Measurements from ENCODE around the gene PRKAA1.
"Not testable (repeated sequence)": the region's sequence is repeated elsewhere in the genome, so short reads cannot be mapped to it uniquely, and the experiment has no call there.

Gene PRKAA1

GRCh38 chr5:40788941-40789340, 9.2 kb downstream of the PRKAA1 start:
- not testable (repeated sequence) for H3K9ac ChIP-seq (ENCODE audit: low read depth, low read length, poor library complexity); H4K91ac ChIP-seq (ENCODE audit: low read depth, low read length, poor library complexity); H2BK120ac ChIP-seq (ENCODE audit: low read depth, low read length); H3K27ac ChIP-seq (replicated peaks; ENCODE audit: low read length); H3K4me3 ChIP-seq (ENCODE audit: low read length in 2 of 2); H3K79me1 ChIP-seq (ENCODE audit: low read depth, low read length); H3K18ac ChIP-seq (ENCODE audit: low read length); H2BK15ac ChIP-seq (ENCODE audit: low read length); H2AK5ac ChIP-seq (ENCODE audit: low read depth, low read length); H2BK5ac ChIP-seq (ENCODE audit: low read length); H3K14ac ChIP-seq (ENCODE audit: low read length); H2BK12ac ChIP-seq (ENCODE audit: low read length); DNase-seq (ENCODE audit: low spot score); H3K4me2 ChIP-seq (ENCODE audit: insufficient read depth, low read length, poor library complexity, severe bottlenecking); H2AFZ ChIP-seq (ENCODE audit: low read length); H3K36me3 ChIP-seq (replicated peaks in 1 of 2; ENCODE audit: control insufficient read depth in 2 of 2, insufficient read depth in 2 of 2, low read length in 2 of 2); H3K27me3 ChIP-seq (ENCODE audit: control insufficient read depth in 3 of 3, insufficient read depth in 3 of 3, low read depth in 1 of 3, low read length in 3 of 3); H3K23ac ChIP-seq (ENCODE audit: low read depth, low read length, poor library complexity); H3K4me1 ChIP-seq (ENCODE audit: control insufficient read depth in 2 of 2, insufficient read depth in 1 of 2, low read depth in 1 of 2, low read length in 2 of 2); H3K4ac ChIP-seq (ENCODE audit: low read length); H4K8ac ChIP-seq (ENCODE audit: low read depth, low read length)
- H3K9me3 ChIP-seq (replicated peaks in 1 of 2; ENCODE audit: control insufficient read depth in 2 of 2, insufficient read depth in 1 of 2, low read depth in 1 of 2, low read length in 2 of 2) = peaks cover 0 to 18% of the 10 kb centered on the region in 2 donors
- WGBS, 2 donors (ENCODE audit: extremely low coverage in 2 of 2, insufficient read length in 2 of 2, insufficient replicate concordance in 1 of 2) = no CpG with 5 or more reads among the region's 5 CpGs

GRCh38 chr5:40787986-40788385, 10.2 kb downstream of the PRKAA1 start:
- no peak overlapping the region for H3K23ac ChIP-seq (ENCODE audit: low read depth, low read length, poor library complexity)
- no peak overlapping the region for H2AK5ac ChIP-seq (ENCODE audit: low read depth, low read length)
- H3K4me1 ChIP-seq (ENCODE audit: control insufficient read depth in 2 of 2, insufficient read depth in 1 of 2, low read depth in 1 of 2, low read length in 2 of 2) = no peaks in the 10 kb centered on the region
- H4K8ac ChIP-seq (ENCODE audit: low read depth, low read length) = no peak overlapping the region
- no peaks in the 10 kb centered on the region for H3K27me3 ChIP-seq (ENCODE audit: control insufficient read depth in 3 of 3, insufficient read depth in 3 of 3, low read depth in 1 of 3, low read length in 3 of 3)
- H3K4ac ChIP-seq (ENCODE audit: low read length) = no peak overlapping the region
- H2BK12ac ChIP-seq (ENCODE audit: low read length) = no peak overlapping the region
- peaks cover 0 to 6% of the 10 kb centered on the region in 2 donors for H3K36me3 ChIP-seq (replicated peaks in 1 of 2; ENCODE audit: control insufficient read depth in 2 of 2, insufficient read depth in 2 of 2, low read length in 2 of 2)
- H4K91ac ChIP-seq (ENCODE audit: low read depth, low read length, poor library complexity) = no peak overlapping the region
- H2BK15ac ChIP-seq (ENCODE audit: low read length) = no peak overlapping the region
- H3K9me3 ChIP-seq (replicated peaks in 1 of 2; ENCODE audit: control insufficient read depth in 2 of 2, insufficient read depth in 1 of 2, low read depth in 1 of 2, low read length in 2 of 2) = peaks cover 0 to 18% of the 10 kb centered on the region in 2 donors
- no peak for DNase-seq (ENCODE audit: low spot score)
- no peak overlapping the region for H3K14ac ChIP-seq (ENCODE audit: low read length)
- WGBS, 2 donors (ENCODE audit: extremely low coverage in 2 of 2, insufficient read length in 2 of 2, insufficient replicate concordance in 1 of 2) = no CpG with 5 or more reads among the region's 1 CpG
- H2BK5ac ChIP-seq (ENCODE audit: low read length) = no peak overlapping the region
- no peak overlapping the region for H3K4me3 ChIP-seq (ENCODE audit: low read length in 2 of 2)
- no peak overlapping the region for H3K18ac ChIP-seq (ENCODE audit: low read length)
- H3K79me1 ChIP-seq (ENCODE audit: low read depth, low read length) = peaks cover 6% of the 10 kb centered on the region
- no peak overlapping the region for H3K27ac ChIP-seq (replicated peaks; ENCODE audit: low read length)
- H2AFZ ChIP-seq (ENCODE audit: low read length) = no peak overlapping the region
- no peak overlapping the region for H3K4me2 ChIP-seq (ENCODE audit: insufficient read depth, low read length, poor library complexity, severe bottlenecking)
- H2BK120ac ChIP-seq (ENCODE audit: low read depth, low read length) = no peak overlapping the region
- no peak overlapping the region for H3K9ac ChIP-seq (ENCODE audit: low read depth, low read length, poor library complexity)

GRCh38 chr5:40786664-40787063, 11.5 kb downstream of the PRKAA1 start:
- not testable (repeated sequence) for H3K9ac ChIP-seq (ENCODE audit: low read depth, low read length, poor library complexity); H3K4ac ChIP-seq (ENCODE audit: low read length); H2BK5ac ChIP-seq (ENCODE audit: low read length); H3K14ac ChIP-seq (ENCODE audit: low read length); H3K79me1 ChIP-seq (ENCODE audit: low read depth, low read length); H3K4me1 ChIP-seq (ENCODE audit: control insufficient read depth in 2 of 2, insufficient read depth in 1 of 2, low read depth in 1 of 2, low read length in 2 of 2); H3K4me2 ChIP-seq (ENCODE audit: insufficient read depth, low read length, poor library complexity, severe bottlenecking); H4K91ac ChIP-seq (ENCODE audit: low read depth, low read length, poor library complexity); H2BK12ac ChIP-seq (ENCODE audit: low read length); H3K27ac ChIP-seq (replicated peaks; ENCODE audit: low read length); H4K8ac ChIP-seq (ENCODE audit: low read depth, low read length); H3K27me3 ChIP-seq (ENCODE audit: control insufficient read depth in 3 of 3, insufficient read depth in 3 of 3, low read depth in 1 of 3, low read length in 3 of 3); H3K36me3 ChIP-seq (replicated peaks in 1 of 2; ENCODE audit: control insufficient read depth in 2 of 2, insufficient read depth in 2 of 2, low read length in 2 of 2); H2BK15ac ChIP-seq (ENCODE audit: low read length); H3K4me3 ChIP-seq (ENCODE audit: low read length in 2 of 2); H3K23ac ChIP-seq (ENCODE audit: low read depth, low read length, poor library complexity); H2BK120ac ChIP-seq (ENCODE audit: low read depth, low read length); H2AFZ ChIP-seq (ENCODE audit: low read length); DNase-seq (ENCODE audit: low spot score); H3K18ac ChIP-seq (ENCODE audit: low read length); H2AK5ac ChIP-seq (ENCODE audit: low read depth, low read length)
- no CpG with 5 or more reads among the region's 3 CpGs for WGBS, 2 donors (ENCODE audit: extremely low coverage in 2 of 2, insufficient read length in 2 of 2, insufficient replicate concordance in 1 of 2)
- H3K9me3 ChIP-seq (replicated peaks in 1 of 2; ENCODE audit: control insufficient read depth in 2 of 2, insufficient read depth in 1 of 2, low read depth in 1 of 2, low read length in 2 of 2) = peaks cover 0 to 18% of the 10 kb centered on the region in 2 donors

- Histone ChIP-seq H3K27ac (replicated peaks; ENCODE audit: low read length) (no peak overlapping the region), H4K91ac (ENCODE audit: low read depth, low read length, poor library complexity) (no peak overlapping the region), H2AK5ac (ENCODE audit: low read depth, low read length) (no peak overlapping the region), H3K14ac (ENCODE audit: low read length) (no peak overlapping the region), H2BK15ac (ENCODE audit: low read length) (no peak overlapping the region), H3K4me3 (ENCODE audit: low read length in 2 of 2) (no peak overlapping the region), H3K79me1 (ENCODE audit: low read depth, low read length) (peaks cover 6% of the 10 kb centered on the region), H3K27me3 (ENCODE audit: control insufficient read depth in 3 of 3, insufficient read depth in 3 of 3, low read depth in 1 of 3, low read length in 3 of 3) (no peaks in the 10 kb centered on the region), H3K23ac (ENCODE audit: low read depth, low read length, poor library complexity) (no peak overlapping the region), H3K18ac (ENCODE audit: low read length) (no peak overlapping the region), H3K9ac (ENCODE audit: low read depth, low read length, poor library complexity) (no peak overlapping the region), H3K9me3 (replicated peaks in 1 of 2; ENCODE audit: control insufficient read depth in 2 of 2, insufficient read depth in 1 of 2, low read depth in 1 of 2, low read length in 2 of 2) (peaks cover 0 to 18% of the 10 kb centered on the region in 2 donors), H3K4ac (ENCODE audit: low read length) (no peak overlapping the region), H4K8ac (ENCODE audit: low read depth, low read length) (no peak overlapping the region), H2BK5ac (ENCODE audit: low read length) (no peak overlapping the region), H2AFZ (ENCODE audit: low read length) (no peak overlapping the region), H2BK120ac (ENCODE audit: low read depth, low read length) (no peak overlapping the region), H3K4me2 (ENCODE audit: insufficient read depth, low read length, poor library complexity, severe bottlenecking) (no peak overlapping the region), H3K4me1 (ENCODE audit: control insufficient read depth in 2 of 2, insufficient read depth in 1 of 2, low read depth in 1 of 2, low read length in 2 of 2) (no peaks in the 10 kb centered on the region), H3K36me3 (replicated peaks in 1 of 2; ENCODE audit: control insufficient read depth in 2 of 2, insufficient read depth in 2 of 2, low read length in 2 of 2) (peaks cover 0 to 6% of the 10 kb centered on the region in 2 donors), H2BK12ac (ENCODE audit: low read length) (no peak overlapping the region)
- no peak for DNase-seq (ENCODE audit: low spot score)
- no CpG with 5 or more reads among the region's 1 CpG for WGBS, 2 donors (ENCODE audit: extremely low coverage in 2 of 2, insufficient read length in 2 of 2, insufficient replicate concordance in 1 of 2)
These were observed 13.3 kb downstream of the PRKAA1 start for GRCh38 chr5:40784916-40785315.

Data from neuronal stem cell (in vitro differentiated cells).